LoVo (cell line): ENCODE results near the gene FRMD1.
A peak's percentile ranks its signal among the peaks of the same experiment; 100 is the strongest.

ENCODE experiments used
- DNase-seq: peaks from one replicate; pipeline ENCODE4 v3.0.0-alpha.2; 2016; ENCODE audit warnings: low spot score

The FRMD1 gene

DNA sequence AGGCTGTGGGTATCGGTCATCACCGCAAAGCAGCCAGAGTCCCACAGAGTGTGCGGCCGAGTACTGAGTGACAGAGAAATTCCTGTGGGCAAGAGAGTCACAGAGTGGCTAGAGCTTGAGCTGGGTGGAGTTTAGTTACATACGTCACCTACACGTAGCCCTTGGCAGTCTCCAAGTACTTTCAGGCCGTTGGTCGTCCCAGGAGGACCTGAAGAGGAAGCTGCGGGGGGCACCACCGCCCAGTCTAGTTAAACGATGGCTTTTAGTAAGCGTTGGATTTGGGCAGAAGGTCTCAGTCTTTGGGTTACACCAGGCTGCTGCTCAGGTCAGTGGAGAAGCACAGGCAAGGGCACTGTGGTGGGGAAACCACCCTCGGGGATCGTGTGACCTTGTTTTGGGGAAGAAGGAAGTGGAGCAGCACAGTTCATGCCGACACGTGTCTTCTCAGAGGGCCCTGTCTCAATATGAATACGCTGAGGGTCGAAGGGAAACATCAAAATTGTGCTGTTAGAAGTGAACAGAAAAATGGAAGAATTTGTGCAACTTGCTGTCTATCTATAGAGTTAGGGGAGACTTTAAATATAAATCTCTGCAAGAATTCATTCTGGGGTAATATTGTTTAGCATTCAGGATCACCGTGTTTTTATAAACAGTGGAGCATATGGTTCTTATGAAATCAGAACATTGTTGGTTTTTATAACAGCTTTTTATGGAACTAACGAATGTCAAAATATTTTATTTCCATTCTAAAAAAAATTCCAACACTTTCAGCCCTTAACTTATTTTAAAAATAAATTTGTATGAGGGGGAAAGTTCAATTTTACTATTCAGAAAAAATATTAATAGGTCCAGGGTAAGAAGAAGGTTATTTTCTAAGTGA is 52.9 kb downstream of the FRMD1 start:
- no peak for DNase-seq

DNA sequence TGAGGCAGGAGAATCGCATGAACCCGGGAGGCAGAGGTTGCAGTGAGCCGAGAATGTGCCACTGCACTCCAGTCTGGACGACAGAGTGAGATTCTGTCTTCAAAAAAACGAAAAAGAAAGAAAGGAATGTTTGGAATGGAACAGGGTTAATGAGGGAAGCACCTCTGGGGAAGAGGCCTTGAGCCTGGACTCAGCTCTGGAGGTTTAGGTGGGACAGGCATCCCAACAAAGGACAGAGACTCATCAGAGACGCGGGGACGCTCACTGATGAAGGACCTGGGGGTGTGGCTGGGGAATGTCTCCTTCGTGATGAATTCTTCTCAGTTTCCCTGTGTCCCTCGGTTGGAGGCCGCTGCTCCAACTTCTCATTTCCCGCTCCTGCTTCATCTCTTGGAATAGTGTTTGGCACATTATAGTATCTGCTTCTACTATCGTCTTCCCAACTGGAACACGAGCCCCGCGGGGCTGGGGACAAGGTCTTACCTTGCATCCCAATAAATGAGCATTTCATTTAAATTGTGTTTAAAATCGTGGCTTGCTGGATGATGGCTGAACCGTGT is 54.0 kb downstream of the FRMD1 start:
- no peak for DNase-seq

DNA sequence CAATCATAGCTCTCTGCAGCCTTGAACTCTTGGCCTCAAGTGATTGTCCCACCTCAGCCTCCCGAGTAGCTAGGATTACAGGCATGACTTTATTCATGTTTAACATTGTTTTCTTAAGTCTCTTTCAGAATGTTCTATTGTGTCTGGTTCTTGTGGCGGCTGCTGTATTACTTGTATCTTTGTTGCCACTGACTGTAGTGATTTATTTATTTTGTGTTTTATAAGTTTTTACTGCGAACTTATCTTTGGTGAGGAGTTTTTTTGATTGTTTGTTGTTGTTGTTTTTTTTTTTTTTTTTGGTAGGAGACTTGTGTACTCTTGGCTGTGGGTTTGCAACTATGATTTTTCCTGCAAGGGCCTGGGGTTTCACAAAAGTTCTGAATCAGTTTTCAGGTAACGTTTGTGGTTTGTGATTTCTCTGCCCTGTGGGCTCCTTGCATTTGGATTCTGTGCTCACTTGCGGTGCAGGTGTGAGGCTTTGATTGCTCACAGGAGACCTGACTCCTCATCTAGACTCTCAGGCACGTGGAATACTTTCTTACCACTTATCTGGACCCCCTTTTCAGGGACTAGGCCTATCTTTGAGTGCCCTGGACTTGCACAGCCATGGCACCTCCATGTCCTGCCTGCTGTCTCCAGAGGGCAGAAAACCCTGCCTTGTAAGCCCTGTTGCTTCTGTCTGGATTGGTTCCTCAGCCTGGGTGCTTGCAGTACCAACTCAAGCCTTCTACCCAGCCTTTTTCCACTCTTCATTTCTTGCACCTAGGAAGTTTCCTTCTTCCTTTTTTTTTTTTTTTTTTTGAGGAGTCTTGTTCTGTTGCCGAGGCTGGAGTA is 56.3 kb downstream of the FRMD1 start:
- DNase-seq, result no peak

DNA sequence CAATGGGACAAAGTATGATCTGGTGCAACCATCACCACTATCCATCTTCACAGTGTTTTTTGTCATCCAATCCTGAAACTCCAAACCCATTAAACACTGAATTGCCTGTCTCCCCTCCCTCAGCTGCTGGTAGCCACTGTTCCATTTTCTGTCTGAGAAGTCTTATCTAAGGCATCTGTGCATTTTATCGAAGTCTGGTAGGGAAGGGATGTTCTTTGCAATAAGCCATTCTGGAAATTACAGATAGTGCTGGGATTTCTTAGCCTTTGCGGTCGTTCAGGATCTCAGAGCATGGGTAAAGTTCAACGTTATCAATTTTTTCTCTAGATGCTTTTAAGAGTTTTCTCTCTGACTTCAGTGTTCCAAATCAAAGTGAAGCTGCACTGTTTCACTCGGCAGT is 57.4 kb downstream of the FRMD1 start:
- no peak for DNase-seq

DNA sequence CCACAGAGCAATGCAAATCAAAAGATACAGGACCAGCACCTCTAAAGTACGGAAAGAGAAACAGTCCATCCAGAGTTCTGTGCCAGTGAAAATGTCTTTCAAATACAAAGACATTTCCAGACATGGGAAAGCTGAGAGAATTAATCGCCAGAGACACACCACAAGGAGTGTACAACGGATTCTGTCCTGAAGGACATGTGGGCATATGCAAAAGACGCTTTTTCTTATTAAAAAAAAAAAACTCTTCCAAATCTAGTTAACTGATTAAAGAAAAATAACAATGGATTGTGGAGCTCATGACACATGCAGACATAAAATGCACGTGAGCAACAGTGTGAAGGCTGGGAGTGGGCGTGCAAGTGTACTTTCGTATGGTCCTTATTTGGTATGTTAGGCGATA is 58.8 kb downstream of the FRMD1 start:
- no peak for DNase-seq

DNA sequence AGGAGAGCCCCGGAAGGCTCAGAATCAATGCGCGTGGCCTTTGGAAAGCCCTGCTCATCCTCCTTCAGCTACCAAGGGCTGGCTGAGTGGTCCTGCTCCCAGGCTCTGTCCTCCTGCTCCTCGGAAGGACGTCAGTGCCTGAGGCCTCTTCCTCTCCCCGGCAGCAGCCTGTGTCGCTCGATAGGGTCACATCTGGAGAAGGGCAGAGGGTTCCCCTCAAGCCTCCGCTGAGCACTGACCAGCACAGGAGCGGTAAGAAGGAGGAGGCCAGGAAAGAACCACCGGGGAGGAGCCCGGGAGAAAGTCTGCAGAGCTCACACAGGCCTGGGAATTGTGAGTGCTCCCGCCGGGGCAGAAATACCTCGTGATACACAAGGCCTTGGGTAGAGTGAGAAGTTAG is 60.3 kb downstream of the FRMD1 start:
- DNase-seq, result no peak

DNA sequence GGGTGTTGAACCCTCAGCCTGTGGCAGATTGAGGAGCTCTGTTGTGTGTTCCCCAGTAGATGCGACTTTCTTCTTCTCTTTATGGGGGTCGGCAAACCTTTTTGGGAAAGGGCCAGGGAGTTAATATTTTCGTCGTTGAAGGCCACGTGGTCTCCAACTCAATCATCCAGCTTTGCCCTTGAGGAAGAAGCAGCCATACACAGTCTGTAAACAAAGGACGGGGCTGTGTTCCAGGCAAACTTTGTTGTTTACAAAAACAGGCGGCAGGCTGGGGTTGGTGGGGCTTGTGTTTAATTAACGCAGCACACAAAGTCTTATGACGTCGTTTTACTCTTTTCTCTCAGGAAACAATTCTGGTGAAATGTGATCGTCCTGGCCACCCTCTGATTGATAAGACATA is 61.4 kb downstream of the FRMD1 start:
- DNase-seq, result no peak

DNA sequence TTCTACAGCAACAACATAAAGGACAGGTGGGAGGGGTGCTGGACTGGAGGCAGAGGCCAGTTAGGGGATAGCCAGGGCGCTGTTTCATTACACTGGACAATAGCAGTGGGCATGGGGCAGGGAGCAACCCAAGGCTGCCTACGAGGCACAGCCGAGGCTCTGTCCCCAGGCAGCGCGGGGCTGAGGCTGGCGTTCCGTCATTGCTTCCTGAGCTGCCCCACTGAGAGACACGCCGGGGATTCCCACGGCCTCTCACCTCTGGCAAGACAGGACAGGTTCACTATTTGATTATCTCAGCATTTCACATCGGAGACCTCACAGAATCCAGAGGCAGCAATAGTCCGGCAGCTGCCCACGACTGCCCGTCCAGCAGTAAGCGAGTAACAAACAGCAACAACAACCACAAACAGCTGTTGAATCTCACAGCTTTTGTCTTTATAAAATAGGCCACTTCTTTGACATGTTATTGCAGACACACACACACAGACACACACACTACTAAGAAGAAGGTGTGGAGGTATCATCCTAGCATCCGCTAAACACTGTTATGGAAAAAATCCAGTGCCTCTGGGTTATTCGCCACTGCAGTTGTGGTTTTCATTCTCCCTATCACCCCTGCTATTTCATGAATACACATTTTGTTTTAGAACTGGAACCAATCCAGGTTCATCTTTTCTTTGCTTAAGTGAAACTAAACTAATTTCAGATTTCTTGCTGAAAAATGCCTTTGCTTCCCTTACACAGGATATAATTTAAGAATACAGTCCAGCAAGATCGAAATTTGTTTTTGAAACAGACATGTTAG is 62.1 kb downstream of the FRMD1 start:
- no peak for DNase-seq

DNA sequence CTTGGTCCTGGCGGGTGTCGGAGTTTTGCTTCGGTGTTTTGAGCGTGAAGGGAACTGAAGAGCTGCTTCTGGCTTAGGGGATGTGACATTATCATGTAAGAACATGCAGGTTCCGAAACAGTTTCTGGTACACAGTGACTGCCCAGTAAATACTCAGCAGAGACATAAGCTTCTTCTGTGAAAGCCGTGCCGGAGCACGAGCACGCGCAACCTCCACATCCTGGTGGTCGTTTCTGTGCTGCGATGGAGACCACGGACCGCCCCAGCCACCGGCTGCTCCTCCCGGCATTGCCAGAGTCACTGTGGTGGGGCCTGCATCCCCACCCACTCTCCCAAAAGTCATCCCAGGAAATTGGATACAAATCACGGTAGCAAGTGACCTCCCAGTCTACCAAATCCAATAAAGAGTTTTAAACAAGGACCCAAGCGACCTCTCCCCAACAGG is 62.8 kb downstream of the FRMD1 start:
- no peak for DNase-seq

DNA sequence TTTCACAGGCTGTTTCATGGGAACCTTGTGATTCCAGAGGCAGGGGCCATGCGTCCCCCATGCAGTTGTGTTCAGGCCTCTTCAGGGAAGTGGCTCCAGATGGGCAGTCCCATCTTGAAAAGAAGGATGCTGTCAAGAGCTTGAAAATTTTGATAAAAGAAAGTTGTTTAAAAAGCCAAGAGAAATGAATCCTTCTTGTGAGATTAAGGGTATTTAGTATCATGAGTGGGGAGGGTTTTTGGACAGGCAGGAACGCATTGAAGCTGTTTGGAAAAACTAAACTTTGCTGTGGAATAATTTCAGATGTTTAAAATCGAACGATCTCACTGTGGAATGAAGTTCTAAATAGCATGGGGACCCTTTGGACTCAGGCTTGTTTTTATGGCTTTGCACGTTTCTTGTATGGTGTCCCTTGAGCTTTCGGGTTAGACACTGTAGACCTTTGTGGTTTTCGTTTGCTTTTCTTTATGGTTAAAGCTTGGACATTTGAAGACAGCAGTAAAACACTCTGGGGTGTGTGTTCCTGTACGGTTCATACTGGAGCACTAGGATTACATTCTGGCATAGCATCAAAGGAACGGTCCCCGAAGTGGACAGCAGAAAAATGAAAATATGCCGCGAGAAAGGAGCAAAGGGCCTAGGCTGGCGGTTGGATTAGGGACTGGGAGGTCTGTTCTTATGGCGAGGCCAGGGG is 63.4 kb downstream of the FRMD1 start:
- no peak for DNase-seq

DNA sequence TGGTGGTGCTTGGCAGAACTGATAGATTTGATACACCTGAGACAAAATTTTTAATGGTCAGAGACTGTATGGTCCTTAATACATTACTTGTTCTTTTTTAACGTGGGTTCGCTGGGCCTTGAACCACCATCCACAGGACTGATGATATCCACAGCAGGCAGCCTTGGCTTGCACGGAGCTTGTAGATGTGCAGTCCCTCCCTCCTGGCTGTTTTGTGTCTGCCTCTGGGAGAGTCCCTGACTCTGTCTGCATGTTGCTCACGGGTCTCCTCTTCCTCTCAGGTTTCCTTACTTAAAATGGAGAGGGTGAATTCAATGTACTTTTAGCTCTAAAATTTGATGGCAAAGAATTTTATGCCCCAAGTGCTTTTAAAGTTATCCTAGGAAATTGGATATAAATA is 64.0 kb downstream of the FRMD1 start:
- no peak for DNase-seq

DNA sequence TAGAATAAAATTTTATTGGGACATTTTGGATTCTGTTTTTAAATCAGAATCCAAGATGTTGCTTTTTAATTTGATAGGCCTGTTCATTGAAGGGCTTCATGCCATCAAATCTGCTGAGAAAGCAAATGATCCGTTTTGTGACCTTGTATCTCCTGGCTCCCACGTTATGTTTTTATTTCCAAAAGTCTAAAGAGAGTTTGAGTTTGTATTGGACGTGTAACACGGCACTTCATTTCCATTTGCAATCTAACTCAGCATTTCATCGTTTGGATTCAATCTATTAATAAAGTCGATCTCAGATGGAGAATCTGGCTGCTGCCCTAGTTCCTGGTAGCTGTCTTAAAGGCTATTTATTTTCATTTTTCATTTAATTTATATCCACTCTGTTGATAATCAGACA is 64.6 kb downstream of the FRMD1 start:
- no peak for DNase-seq

DNA sequence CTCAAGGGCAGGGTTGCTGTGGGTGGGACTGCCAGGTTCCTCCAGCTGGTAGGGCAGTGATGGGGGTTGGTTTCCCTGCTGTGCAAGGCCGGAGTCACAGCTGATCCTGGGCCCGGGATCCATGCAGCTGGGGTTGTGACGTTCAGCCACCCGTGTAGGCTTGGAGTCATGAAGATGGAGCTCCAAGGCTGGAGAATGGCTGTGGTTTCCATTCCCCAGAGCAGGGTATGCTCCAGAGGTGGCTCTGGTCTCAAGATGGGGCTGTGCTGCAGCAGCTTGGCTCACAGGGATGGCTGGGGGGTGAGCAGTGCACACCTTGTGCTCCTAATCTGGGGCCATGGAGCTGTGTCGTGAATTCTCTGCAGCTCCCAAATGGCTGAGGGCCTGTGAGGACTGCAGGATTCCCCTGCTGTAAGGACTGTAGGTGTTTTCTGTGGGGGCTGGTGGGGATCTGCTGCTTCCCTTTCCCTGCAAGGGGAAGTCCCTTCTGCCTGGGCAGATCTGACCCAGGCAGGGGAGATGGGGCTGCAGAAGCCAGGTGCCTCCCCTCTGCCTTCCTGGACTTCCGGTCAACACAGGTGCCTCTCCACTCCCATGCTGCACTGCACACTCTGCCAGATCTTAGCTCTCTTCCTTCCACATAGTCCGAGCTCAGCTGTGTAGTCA is 65.6 kb downstream of the FRMD1 start:
- no peak for DNase-seq

DNA sequence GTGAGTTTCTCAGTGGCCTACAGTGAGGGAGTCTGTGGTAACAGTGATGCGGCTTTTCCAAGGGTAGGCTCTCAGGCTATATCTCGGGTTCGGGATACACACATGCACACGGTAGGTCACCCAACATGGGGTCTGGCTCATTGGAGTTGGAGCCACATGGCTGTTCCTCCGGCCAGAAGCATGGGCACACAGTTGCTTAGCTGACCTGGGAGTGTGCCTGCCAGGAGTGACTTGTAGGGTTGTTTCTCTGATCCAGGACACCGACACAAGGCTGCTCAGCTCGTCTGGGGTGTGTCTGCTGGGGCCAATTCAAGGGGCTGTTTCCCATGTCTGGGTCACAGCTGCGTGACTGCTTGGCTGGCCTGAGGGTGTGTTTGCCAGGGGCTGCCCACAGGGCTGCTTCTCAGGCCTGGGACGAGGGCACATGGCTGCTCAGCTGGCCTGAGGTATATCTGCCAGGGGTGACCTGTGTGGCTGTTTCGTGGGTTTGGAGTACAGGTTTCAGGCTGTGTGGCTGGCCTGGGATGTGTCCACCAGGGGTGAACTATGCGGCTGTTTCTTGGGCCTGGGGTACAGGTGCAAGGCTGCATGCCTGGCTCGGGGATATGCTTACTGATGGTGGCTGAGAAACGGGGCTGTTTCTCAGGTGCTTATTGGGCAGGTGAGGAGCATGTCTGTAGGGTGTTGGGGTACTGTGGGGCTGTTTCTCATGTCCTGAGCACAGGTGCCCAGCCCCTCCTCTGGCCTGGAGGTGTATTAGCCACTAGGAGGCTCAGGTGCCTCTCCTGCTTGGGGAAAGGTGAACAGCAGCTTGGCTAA is 66.4 kb downstream of the FRMD1 start:
- DNase-seq, result no peak

DNA sequence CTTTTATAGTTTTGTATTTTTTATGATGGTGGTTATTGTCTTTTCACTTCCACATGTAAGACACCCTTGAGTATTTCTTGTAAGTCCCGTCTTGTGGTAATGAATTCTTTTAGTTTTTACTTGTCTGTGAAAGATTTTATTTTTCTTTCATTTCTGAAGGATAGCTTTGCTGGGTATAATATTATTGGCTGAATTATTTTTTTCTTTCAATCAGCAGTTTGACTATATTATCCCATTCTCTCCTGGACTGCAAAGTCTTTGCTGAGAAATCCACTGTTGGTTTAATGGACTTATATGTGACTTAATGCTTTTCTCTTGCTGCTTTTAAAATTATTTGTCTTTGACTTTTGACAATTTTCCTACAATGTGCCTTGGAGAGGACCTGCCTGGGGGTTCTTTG is 67.7 kb downstream of the FRMD1 start:
- no peak for DNase-seq

DNA sequence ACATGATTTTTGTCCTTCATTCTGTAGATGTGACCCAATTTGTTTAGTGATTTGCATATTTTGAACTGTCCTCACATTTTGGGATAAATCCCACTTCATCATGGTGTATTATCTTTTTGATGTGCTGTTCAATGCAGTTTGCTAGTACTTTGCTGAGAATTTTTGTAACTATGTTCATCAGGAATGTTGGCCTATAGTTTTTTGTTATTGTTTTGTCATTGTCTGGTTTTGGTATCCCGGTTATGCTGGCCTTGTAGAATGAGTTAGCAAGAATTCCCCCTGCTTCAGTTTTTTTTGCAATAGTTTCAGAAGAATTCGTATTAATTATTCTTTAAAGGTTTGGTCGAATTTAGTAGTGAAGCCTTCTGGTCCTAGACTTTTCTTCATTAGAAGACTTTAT is 69.7 kb downstream of the FRMD1 start:
- DNase-seq, result no peak

DNA sequence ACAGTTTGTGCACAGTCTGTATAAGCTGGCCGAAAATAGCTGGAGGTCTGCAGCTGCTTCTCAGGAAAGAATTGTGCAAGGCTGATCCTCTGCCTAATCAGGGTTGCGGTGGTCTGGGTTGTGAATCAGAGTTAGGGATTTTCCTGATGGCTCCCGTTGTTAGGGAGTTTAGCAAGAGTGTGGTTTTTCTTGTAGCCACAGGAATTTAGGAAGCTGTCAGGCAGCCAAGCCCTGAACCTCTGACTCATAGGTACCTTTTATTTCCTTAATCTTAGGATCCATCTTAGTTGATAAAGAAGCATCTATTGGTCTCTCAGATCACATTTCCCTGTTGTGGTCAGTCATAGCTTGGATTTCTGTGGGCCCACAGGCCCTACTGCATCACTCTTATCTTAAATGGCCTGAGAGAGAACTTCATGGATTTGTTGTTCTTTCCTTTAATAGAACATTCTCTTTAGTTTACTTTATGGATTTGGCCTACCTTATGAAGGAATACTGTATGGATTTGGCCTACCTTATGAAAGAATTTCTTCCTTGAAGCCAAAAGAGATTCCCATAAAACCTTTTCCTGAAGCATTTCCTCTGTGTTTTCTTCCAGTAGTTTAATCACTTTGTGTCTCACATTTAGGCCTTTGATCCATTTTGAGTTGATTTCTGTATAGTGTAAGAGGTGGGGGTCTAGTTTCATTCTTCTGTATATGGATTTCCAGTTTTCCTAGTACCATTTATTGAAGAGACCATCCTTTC is 71.2 kb downstream of the FRMD1 start:
- DNase-seq, result peak; percentile 91

DNA sequence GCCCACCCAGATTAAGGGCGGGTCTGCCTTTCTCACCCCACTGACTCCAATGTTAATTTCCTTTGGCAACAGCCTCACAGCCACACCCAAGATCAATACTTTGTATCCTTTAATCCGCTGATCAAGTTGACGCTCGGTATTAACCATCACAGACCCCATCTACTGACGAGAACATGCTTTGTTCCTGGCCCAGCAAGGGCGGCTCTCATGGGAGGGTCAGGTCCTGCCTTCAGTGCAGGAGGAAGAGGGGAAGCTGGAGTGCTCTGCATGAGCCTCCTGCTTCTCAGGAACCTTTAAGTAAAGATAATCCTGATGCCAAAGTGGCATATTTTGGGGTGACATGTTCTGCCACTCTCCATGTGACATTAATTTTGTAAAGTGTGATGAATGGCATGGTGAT is 73.2 kb downstream of the FRMD1 start:
- no peak for DNase-seq

DNA sequence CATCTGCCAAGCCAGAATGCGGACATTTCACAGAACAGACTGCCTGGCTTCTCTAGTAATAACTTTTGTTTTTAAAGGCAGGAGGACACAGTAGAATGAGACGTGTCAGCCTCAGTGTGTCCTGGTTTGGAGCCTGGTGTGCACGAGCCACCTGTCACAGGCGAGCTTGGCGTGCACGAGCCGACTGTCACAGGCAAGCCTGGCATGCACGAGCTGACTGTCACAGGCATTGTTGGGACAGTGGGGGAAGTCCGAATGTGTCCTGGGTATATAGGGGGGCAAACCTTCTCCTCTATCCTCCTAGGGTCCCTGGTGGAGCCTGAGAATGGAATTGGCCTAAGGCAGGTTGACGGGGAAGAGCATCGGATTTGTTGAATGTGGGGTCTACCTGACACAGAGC is 74.1 kb downstream of the FRMD1 start:
- no peak for DNase-seq
